MM.1S (cell line): Measurements from ENCODE around the gene PCNP.

Experiments
- DNase-seq: peaks from one replicate; pipeline ENCODE4 v3.0.0-alpha.2; 2015
- H2AFZ ChIP-seq: fragments of 300-600 bp; sonication (generic); 2 replicates; pipeline ENCODE4 v1.6.0; 2016; ENCODE audit warnings: antibody characterized with exemption, low read length
- H3F3A ChIP-seq: fragments of 300-600 bp; sonication (generic); 2 replicates; pipeline ENCODE4 v1.6.1; 2016; ENCODE audit warnings: mild to moderate bottlenecking, antibody characterized with exemption, low read length, moderate library complexity, mixed read lengths; ENCODE audit not compliant: insufficient read depth
- H3K27ac ChIP-seq: fragments of 300-600 bp; sonication (generic); 2 replicates; pipeline ENCODE4 v1.5.1; 2016; ENCODE audit warnings: mild to moderate bottlenecking, low read length
- H3K27me3 ChIP-seq: fragments of 300-600 bp; sonication (generic); replicated peaks from 2 replicates; pipeline ENCODE4 v1.6.0; 2016; ENCODE audit warnings: low read length; ENCODE audit not compliant: insufficient read depth
- H3K36me3 ChIP-seq: fragments of 300-600 bp; sonication (generic); replicated peaks from 2 replicates; pipeline ENCODE4 v1.6.1; 2016; ENCODE audit warnings: mild to moderate bottlenecking, low read length, mixed read lengths; ENCODE audit not compliant: insufficient read depth
- H3K4me1 ChIP-seq: fragments of 300-600 bp; sonication (generic); 2 replicates; pipeline ENCODE4 v1.6.1; 2016; ENCODE audit warnings: low read length, mixed read lengths
- H3K4me2 ChIP-seq: fragments of 300-600 bp; sonication (generic); 2 replicates; pipeline ENCODE4 v1.6.0; 2016; ENCODE audit warnings: low read depth, low read length
- H3K4me3 ChIP-seq: fragments of 300-600 bp; sonication (generic); 2 replicates; pipeline ENCODE4 v1.5.1; 2016; ENCODE audit warnings: low read length, mixed read lengths
- H3K79me2 ChIP-seq: fragments of 300-600 bp; sonication (generic); 2 replicates; pipeline ENCODE4 v1.6.1; 2016; ENCODE audit warnings: mixed run types, low read length, mixed read lengths
- H3K9ac ChIP-seq: fragments of 300-600 bp; sonication (generic); 2 replicates; pipeline ENCODE4 v1.6.1; 2016; ENCODE audit warnings: low read length, mixed read lengths
- H3K9me2 ChIP-seq: fragments of 300-600 bp; sonication (generic); replicated peaks from 2 replicates; pipeline ENCODE4 v1.6.1; 2016; ENCODE audit warnings: mild to moderate bottlenecking, low read length, mixed read lengths; ENCODE audit not compliant: insufficient read depth
- H3K9me3 ChIP-seq: fragments of 300-600 bp; sonication (generic); replicated peaks from 2 replicates; pipeline ENCODE4 v1.6.1; 2016; ENCODE audit warnings: mild to moderate bottlenecking, low read length, mixed read lengths; ENCODE audit not compliant: insufficient read depth
- H4K20me1 ChIP-seq: fragments of 300-600 bp; sonication (generic); 2 replicates; pipeline ENCODE4 v1.6.1; 2016; ENCODE audit warnings: mild to moderate bottlenecking, low read length, moderate library complexity, mixed read lengths; ENCODE audit not compliant: insufficient read depth
- EZH2 ChIP-seq: fragments of 300-600 bp; sonication (generic); optimal IDR thresholded peaks from 2 replicates; pipeline ENCODE3; 2017; ENCODE audit warnings: low read depth, mild to moderate bottlenecking, antibody characterized with exemption, low read length, mixed read lengths
- EZH2phosphoT487 ChIP-seq: fragments of 300-600 bp; sonication (generic); IDR thresholded peaks from 2 replicates; pipeline ENCODE4 v1.6.1; 2018; ENCODE audit warnings: antibody characterized with exemption, low read length
- TF ChIP-seq, protein P1 (sequence below): fragments of 300-600 bp; sonication (generic); IDR thresholded peaks from 2 replicates; pipeline ENCODE4 v1.5.1; 2016; ENCODE audit warnings: antibody characterized with exemption, low read length, mixed read lengths

The PCNP gene

DNA sequence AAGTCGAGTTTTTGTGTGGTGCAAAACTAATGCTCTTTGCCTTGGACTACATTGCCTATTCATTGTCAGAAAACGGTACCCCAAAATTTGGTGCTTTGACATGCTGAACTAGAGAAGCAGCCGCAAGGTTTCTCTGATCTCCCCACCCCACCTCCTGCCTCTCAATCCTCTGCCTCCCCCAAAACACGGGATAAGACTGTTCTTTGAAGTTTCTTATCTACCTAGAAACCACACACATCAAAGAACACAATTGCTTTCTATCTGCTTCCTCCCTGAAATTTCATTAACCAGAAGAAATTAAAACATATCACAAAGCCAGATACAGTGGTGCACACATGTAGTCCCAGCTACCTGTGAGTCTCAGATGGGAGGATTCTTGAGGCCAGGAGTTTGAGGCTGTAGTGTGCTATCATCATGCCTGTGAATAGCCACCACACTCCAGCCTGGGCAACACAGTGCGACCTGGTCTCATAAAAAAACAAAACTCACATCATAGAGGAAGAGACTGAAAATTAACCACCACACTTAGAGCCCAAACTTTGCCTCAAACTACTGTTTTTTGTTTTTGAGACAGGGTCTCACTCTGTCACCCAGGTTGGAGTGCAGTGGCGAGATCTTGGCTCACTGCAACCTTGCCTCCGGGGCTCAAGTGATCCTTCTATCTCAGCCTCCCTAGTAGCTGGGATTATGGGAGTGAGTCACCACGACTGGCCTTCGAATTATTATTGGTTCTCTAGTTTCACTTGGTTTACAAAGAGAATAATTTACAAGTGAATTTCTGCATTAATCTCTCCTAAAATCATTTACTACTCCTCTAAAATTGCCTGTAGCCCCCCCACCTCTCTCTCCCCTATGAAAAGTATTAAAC is 2.7 kb upstream of the PCNP start:
- Histone ChIP-seq H3F3A (peaks cover 16% of the 10 kb centered on the region), H3K4me1 (peaks cover 16% of the 10 kb centered on the region), H3K9me3 (no peaks in the 10 kb centered on the region), H3K36me3 (0 out of 2 replicates have a peak, but pooled peaks cover 5% of the 10 kb centered on the region), H3K4me2 (no peak overlapping the region), H3K27me3 (no peaks in the 10 kb centered on the region), H3K4me3 (no peak overlapping the region), H4K20me1 (0 out of 2 replicates have a peak, but pooled peaks cover 6% of the 10 kb centered on the region), H3K79me2 (peaks cover 28% of the 10 kb centered on the region), H3K9me2 (no peaks in the 10 kb centered on the region), H3K9ac (no peak overlapping the region), H2AFZ (no peak overlapping the region), H3K27ac (no peak overlapping the region)
- TF ChIP-seq, protein P1, sequence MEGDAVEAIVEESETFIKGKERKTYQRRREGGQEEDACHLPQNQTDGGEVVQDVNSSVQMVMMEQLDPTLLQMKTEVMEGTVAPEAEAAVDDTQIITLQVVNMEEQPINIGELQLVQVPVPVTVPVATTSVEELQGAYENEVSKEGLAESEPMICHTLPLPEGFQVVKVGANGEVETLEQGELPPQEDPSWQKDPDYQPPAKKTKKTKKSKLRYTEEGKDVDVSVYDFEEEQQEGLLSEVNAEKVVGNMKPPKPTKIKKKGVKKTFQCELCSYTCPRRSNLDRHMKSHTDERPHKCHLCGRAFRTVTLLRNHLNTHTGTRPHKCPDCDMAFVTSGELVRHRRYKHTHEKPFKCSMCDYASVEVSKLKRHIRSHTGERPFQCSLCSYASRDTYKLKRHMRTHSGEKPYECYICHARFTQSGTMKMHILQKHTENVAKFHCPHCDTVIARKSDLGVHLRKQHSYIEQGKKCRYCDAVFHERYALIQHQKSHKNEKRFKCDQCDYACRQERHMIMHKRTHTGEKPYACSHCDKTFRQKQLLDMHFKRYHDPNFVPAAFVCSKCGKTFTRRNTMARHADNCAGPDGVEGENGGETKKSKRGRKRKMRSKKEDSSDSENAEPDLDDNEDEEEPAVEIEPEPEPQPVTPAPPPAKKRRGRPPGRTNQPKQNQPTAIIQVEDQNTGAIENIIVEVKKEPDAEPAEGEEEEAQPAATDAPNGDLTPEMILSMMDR = no peak
- TF ChIP-seq EZH2phosphoT487 (no peak), EZH2 (no peak)
- no peak for DNase-seq

DNA sequence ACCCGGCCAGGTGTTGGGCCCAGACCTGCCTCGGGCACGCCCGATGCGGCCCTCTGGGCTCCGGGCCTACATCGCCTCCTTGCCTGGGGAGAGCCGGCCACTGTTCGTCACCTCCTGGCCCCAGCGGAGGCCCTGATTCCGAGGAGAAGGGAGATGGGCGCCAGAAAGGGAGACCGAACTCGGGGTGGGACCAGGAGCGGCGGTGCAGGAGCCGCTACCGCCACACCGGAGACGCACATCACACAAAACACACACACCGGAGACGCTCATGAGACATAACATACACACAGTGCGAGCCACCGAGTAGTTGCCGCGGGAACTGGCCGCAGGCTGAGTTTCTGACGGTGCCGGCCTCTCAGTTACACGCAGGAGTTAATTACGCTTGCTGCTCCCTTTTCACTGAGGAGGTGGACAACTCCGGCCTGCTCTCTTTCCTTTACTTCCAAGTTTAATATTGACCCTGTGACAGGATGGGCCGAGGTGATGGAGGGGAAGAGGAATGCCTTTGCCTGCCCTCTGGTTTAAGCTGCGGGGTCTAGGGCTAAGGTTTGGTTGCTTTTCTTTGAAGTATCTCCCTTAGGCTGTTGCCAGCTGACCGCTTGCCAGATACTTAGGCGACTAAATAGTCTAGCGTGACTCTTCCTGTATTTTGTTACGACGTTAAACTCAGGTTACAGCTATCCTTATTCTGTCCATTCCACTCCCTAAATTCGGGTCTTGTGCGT is 570 bp downstream of the PCNP start:
- Histone ChIP-seq H3K4me2 (peak overlapping the region; percentile 58), H4K20me1 (peaks cover 19% of the 10 kb centered on the region; the same call in 1 of the 2 replicates), H2AFZ (peak overlapping the region; percentile 59), H3K27me3 (no peaks in the 10 kb centered on the region), H3K4me1 (peaks cover 19% of the 10 kb centered on the region), H3K9me3 (no peaks in the 10 kb centered on the region), H3K9me2 (no peaks in the 10 kb centered on the region), H3F3A (peaks cover 16% of the 10 kb centered on the region), H3K4me3 (peak overlapping the region; percentile 94), H3K27ac (peak overlapping the region; percentile 95), H3K79me2 (peaks cover 52% of the 10 kb centered on the region), H3K9ac (peak overlapping the region; percentile 99), H3K36me3 (no peaks in the 10 kb centered on the region; the same call in 1 of the 2 replicates)
- DNase-seq = peak; percentile 51
- TF ChIP-seq, protein P1 = no peak
- TF ChIP-seq EZH2phosphoT487 (no peak), EZH2 (no peak)

DNA sequence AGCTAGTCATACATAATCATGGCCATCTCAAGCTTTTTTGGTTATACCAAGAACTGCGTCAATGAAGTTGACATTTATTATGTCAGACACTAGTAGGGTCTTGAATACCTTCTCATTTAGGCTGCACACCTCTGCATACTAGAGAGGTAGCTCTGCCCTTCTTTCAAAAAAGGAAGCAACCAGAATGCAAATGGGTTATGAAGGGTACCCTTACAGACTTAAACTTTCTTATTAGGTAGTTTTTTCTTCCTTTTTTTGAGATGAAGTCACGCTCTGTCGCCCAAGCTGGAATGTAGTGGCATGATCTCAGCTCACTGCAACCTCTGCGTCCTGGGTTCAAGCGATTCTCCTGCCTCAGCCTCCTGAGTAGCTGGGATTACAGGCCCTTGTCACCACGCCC is 3.3 kb downstream of the PCNP start:
- Histone ChIP-seq H3K9ac (no peak overlapping the region), H3K36me3 (peaks cover 5% of the 10 kb centered on the region; the same call in 1 of the 2 replicates), H4K20me1 (peaks cover 23% of the 10 kb centered on the region; the same call in 1 of the 2 replicates), H3K4me3 (no peak overlapping the region), H3K9me2 (no peaks in the 10 kb centered on the region), H3F3A (peaks cover 16% of the 10 kb centered on the region), H3K79me2 (peaks cover 78% of the 10 kb centered on the region), H2AFZ (no peak overlapping the region), H3K27me3 (no peaks in the 10 kb centered on the region), H3K27ac (no peak overlapping the region), H3K4me1 (peaks cover 19% of the 10 kb centered on the region), H3K9me3 (no peaks in the 10 kb centered on the region), H3K4me2 (no peak overlapping the region)
- no peak for DNase-seq
- TF ChIP-seq EZH2 (no peak), EZH2phosphoT487 (no peak)
- TF ChIP-seq, protein P1 = no peak
